Liver (tissue), 9 donors: ENCODE measurements around the gene SH3GL1. TPM values are rescaled to one million over a fixed set of nuclear protein-coding genes. Genes with fewer than 3 reads are reported as not detected.
"Not testable (repeated sequence)": the region's sequence is repeated elsewhere in the genome, so short reads cannot be mapped to it uniquely, and the experiment has no call there.

Experiments
- DNase-seq: peaks from one replicate; pipeline ENCODE4 v3.0.0-alpha.2; 2017; ENCODE audit warnings: low spot score
- H3K27ac ChIP-seq, 2 donors: one replicate each; pipeline ENCODE4 v1.7.0; 2013; ENCODE audit warnings: inconsistent platforms in 2 of 2, low read length in 2 of 2, control low read depth in 1 of 2, low read depth in 1 of 2, mild to moderate bottlenecking in 1 of 2
- H3K27me3 ChIP-seq, 4 donors: one replicate each; pipeline versions ENCODE4 v1.6.1 to v1.7.0; 2013; ENCODE audit warnings: low read length in 3 of 4, inconsistent platforms in 1 of 4, mild to moderate bottlenecking in 1 of 4, moderate library complexity in 1 of 4; ENCODE audit not compliant: control insufficient read depth in 4 of 4, insufficient read depth in 4 of 4
- H3K36me3 ChIP-seq, 4 donors: one replicate each; pipeline versions ENCODE4 v1.6.1 to v1.7.0; 2013; ENCODE audit warnings: low read length in 3 of 4, mild to moderate bottlenecking in 3 of 4, low read depth in 1 of 4, moderate library complexity in 1 of 4; ENCODE audit not compliant: control insufficient read depth in 4 of 4, insufficient read depth in 3 of 4
- H3K4me1 ChIP-seq, 4 donors: one replicate each; pipeline versions ENCODE4 v1.6.1 to v1.7.0; 2013; ENCODE audit warnings: low read length in 3 of 4, mild to moderate bottlenecking in 3 of 4, moderate library complexity in 1 of 4; ENCODE audit not compliant: control insufficient read depth in 4 of 4, insufficient read depth in 4 of 4
- H3K4me3 ChIP-seq, 3 donors: one replicate each; pipeline versions ENCODE4 v1.6.1 to v1.7.0; 2013; ENCODE audit warnings: low read length in 3 of 3, control low read depth in 1 of 3, low read depth in 1 of 3, mild to moderate bottlenecking in 1 of 3
- H3K9ac ChIP-seq, 2 donors: one replicate each; pipeline ENCODE4 v1.7.0; 2013; ENCODE audit warnings: low read length in 2 of 2, mild to moderate bottlenecking in 2 of 2, moderate library complexity in 2 of 2, control low read depth in 1 of 2, low read depth in 1 of 2
- H3K9me3 ChIP-seq, 4 donors: one replicate each; pipeline versions ENCODE4 v1.6.1 to v1.7.0; 2013; ENCODE audit warnings: low read length in 3 of 4; ENCODE audit not compliant: control insufficient read depth in 4 of 4
- EGR1 ChIP-seq, 2 donors: IDR thresholded peaks; 2 replicates each; pipeline ENCODE4 v1.6.1; 2016 to 2018; ENCODE audit warnings: antibody characterized with exemption in 2 of 2, low read depth in 2 of 2
- FOXA1 ChIP-seq: IDR thresholded peaks from 2 replicates; pipeline ENCODE4 v1.6.1; 2016; ENCODE audit warnings: antibody characterized with exemption
- HNF4G ChIP-seq: IDR thresholded peaks from 2 replicates; pipeline ENCODE4 v1.6.1; 2016; ENCODE audit warnings: antibody characterized with exemption
- JUND ChIP-seq, 2 donors: IDR thresholded peaks; 2 replicates each; pipeline ENCODE4 v1.6.1; 2016; ENCODE audit warnings: antibody characterized with exemption in 2 of 2
- NR2F2 ChIP-seq: IDR thresholded peaks from 2 replicates; pipeline ENCODE4 v1.6.1; 2016; ENCODE audit warnings: antibody characterized with exemption
- RAD21 ChIP-seq, 2 donors: IDR thresholded peaks; 2 replicates each; pipeline ENCODE4 v1.6.1; 2016; ENCODE audit warnings: antibody characterized with exemption in 2 of 2, mild to moderate bottlenecking in 2 of 2
- RXRA ChIP-seq, 2 donors: IDR thresholded peaks; 2 replicates each; pipeline ENCODE4 v1.6.1; 2017 to 2018; ENCODE audit warnings: antibody characterized with exemption in 2 of 2, mild to moderate bottlenecking in 1 of 2
- SP1 ChIP-seq: IDR thresholded peaks from 2 replicates; pipeline ENCODE4 v1.6.1; 2018; ENCODE audit warnings: antibody characterized with exemption, mild to moderate bottlenecking
- TAF1 ChIP-seq: conservative IDR thresholded peaks from 2 replicates; pipeline ENCODE4 v1.6.1; 2016; ENCODE audit warnings: antibody characterized with exemption, mild to moderate bottlenecking
- YY1 ChIP-seq: IDR thresholded peaks from 2 replicates; pipeline ENCODE4 v1.6.1; 2016; ENCODE audit warnings: antibody characterized with exemption, mild to moderate bottlenecking
- WGBS: extraction: QIAGEN DNeasy Blood & Tissue Kit; methylation state at CpG from one replicate; pipeline ENCODE4 v1.1.7; 2013; 5-methylcytosine and 5-hydroxymethylcytosine counted together
- polyA plus RNA-seq, 2 donors: library from polyadenylated mRNA; stranded (reverse) in 1 of 2; unstranded in 1 of 2; fragments of 200-250 nt in 1 of 2; fragments of >200 nt in 1 of 2; fragmentation: Nextera tagmentation in 1 of 2; extraction: Ambion mirVana in 1 of 2; gene quantifications; one replicate each; pipeline versions ENCODE4 v1.2.1 to v1.2.3, GENCODE V29; 2013 to 2015
- total RNA-seq, 2 donors: library from RNA; depleted of rRNA; stranded (reverse); fragments of >200 nt; gene quantifications; one replicate each; pipeline ENCODE4 v1.2.3, GENCODE V29; 2014
- TF ChIP-seq, protein P1 (sequence below): IDR thresholded peaks from 2 replicates; pipeline ENCODE4 v1.6.1; 2016; ENCODE audit warnings: antibody characterized with exemption, mild to moderate bottlenecking
- TF ChIP-seq, protein P2 (sequence below): IDR thresholded peaks from 2 replicates; pipeline ENCODE4 v1.6.1; 2016; ENCODE audit warnings: antibody characterized with exemption
- TF ChIP-seq, protein P3 (sequence below): IDR thresholded peaks from 2 replicates; pipeline ENCODE4 v1.6.1; 2016; ENCODE audit warnings: antibody characterized with exemption
- TF ChIP-seq, protein P4 (sequence below): fragments of 150-350 bp; IDR thresholded peaks from 2 replicates; pipeline ENCODE4 v1.5.1; 2017; ENCODE audit warnings: improper control_type of control experiment, low read depth, low read length; ENCODE audit not compliant: missing input control
- TF ChIP-seq, protein P5 (sequence below): IDR thresholded peaks from 2 replicates; pipeline ENCODE4 v1.6.1; 2016; ENCODE audit warnings: antibody characterized with exemption
- donor health status: healthy.
- donor health status: healthy.
- donor health status: healthy.
- donor health status: healthy.
- donor health status: healthy.

Gene SH3GL1
- total and polyA plus RNA-seq, 4 donors, result 16.5 to 27.8 (median 18.2) TPM

DNA sequence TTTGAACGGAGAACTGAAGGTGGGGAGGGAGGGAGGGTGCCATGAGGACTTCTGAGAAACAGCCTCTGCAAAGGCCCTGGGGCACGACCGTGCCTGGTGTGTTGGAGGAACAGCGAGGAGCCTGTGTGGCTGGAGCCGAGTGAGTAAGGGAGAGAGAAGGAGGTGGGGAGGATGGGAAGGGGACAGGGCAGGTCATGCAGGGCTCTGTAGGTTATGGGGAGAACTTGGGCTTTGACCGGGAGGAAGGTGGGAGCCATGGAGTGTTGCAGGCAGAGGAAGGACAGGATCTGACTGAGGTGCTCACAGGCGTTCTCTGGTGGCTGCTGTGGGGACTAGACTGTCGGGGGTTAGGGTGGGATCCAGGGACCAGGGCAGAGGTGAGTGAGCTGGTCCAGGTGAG, 50.2 kb downstream of the SH3GL1 start:
- DNase-seq, result no peak
- no peaks in the 10 kb centered on the region for H3K9me3 ChIP-seq
- H3K4me3 ChIP-seq, result no peak overlapping the region
- H3K27ac ChIP-seq, result no peak overlapping the region
- no peaks in the 10 kb centered on the region for H3K27me3 ChIP-seq
- peaks cover 3 to 15% (median 10%) of the 10 kb centered on the region in 4 donors for H3K4me1 ChIP-seq
- peaks cover 0 to 2% (median 0%) of the 10 kb centered on the region in 4 donors for H3K36me3 ChIP-seq
- no peak overlapping the region for H3K9ac ChIP-seq
- WGBS, result 96% methylated on average over 8 of the region's 8 CpGs
- TF ChIP-seq, protein P1, sequence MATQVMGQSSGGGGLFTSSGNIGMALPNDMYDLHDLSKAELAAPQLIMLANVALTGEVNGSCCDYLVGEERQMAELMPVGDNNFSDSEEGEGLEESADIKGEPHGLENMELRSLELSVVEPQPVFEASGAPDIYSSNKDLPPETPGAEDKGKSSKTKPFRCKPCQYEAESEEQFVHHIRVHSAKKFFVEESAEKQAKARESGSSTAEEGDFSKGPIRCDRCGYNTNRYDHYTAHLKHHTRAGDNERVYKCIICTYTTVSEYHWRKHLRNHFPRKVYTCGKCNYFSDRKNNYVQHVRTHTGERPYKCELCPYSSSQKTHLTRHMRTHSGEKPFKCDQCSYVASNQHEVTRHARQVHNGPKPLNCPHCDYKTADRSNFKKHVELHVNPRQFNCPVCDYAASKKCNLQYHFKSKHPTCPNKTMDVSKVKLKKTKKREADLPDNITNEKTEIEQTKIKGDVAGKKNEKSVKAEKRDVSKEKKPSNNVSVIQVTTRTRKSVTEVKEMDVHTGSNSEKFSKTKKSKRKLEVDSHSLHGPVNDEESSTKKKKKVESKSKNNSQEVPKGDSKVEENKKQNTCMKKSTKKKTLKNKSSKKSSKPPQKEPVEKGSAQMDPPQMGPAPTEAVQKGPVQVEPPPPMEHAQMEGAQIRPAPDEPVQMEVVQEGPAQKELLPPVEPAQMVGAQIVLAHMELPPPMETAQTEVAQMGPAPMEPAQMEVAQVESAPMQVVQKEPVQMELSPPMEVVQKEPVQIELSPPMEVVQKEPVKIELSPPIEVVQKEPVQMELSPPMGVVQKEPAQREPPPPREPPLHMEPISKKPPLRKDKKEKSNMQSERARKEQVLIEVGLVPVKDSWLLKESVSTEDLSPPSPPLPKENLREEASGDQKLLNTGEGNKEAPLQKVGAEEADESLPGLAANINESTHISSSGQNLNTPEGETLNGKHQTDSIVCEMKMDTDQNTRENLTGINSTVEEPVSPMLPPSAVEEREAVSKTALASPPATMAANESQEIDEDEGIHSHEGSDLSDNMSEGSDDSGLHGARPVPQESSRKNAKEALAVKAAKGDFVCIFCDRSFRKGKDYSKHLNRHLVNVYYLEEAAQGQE, result no peak
- TF ChIP-seq SP1 (no peak), RXRA (IDR thresholded peaks at IDR 0.05) (no peak), TAF1 (no peak), YY1 (no peak), RAD21 (IDR thresholded peaks at IDR 0.05) (no peak), HNF4G (no peak), FOXA1 (no peak), EGR1 (IDR thresholded peaks at IDR 0.05; ENCODE audit: low read depth in 2 of 2) (no peak), JUND (IDR thresholded peaks at IDR 0.05) (no peak), NR2F2 (no peak)
- TF ChIP-seq, protein P2, sequence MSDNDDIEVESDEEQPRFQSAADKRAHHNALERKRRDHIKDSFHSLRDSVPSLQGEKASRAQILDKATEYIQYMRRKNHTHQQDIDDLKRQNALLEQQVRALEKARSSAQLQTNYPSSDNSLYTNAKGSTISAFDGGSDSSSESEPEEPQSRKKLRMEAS, result no peak
- TF ChIP-seq, protein P3, sequence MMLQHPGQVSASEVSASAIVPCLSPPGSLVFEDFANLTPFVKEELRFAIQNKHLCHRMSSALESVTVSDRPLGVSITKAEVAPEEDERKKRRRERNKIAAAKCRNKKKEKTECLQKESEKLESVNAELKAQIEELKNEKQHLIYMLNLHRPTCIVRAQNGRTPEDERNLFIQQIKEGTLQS, result no peak
- TF ChIP-seq, protein P4, sequence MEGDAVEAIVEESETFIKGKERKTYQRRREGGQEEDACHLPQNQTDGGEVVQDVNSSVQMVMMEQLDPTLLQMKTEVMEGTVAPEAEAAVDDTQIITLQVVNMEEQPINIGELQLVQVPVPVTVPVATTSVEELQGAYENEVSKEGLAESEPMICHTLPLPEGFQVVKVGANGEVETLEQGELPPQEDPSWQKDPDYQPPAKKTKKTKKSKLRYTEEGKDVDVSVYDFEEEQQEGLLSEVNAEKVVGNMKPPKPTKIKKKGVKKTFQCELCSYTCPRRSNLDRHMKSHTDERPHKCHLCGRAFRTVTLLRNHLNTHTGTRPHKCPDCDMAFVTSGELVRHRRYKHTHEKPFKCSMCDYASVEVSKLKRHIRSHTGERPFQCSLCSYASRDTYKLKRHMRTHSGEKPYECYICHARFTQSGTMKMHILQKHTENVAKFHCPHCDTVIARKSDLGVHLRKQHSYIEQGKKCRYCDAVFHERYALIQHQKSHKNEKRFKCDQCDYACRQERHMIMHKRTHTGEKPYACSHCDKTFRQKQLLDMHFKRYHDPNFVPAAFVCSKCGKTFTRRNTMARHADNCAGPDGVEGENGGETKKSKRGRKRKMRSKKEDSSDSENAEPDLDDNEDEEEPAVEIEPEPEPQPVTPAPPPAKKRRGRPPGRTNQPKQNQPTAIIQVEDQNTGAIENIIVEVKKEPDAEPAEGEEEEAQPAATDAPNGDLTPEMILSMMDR, result no peak
- TF ChIP-seq, protein P5, sequence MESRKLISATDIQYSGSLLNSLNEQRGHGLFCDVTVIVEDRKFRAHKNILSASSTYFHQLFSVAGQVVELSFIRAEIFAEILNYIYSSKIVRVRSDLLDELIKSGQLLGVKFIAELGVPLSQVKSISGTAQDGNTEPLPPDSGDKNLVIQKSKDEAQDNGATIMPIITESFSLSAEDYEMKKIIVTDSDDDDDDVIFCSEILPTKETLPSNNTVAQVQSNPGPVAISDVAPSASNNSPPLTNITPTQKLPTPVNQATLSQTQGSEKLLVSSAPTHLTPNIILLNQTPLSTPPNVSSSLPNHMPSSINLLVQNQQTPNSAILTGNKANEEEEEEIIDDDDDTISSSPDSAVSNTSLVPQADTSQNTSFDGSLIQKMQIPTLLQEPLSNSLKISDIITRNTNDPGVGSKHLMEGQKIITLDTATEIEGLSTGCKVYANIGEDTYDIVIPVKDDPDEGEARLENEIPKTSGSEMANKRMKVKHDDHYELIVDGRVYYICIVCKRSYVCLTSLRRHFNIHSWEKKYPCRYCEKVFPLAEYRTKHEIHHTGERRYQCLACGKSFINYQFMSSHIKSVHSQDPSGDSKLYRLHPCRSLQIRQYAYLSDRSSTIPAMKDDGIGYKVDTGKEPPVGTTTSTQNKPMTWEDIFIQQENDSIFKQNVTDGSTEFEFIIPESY, result no peak

DNA sequence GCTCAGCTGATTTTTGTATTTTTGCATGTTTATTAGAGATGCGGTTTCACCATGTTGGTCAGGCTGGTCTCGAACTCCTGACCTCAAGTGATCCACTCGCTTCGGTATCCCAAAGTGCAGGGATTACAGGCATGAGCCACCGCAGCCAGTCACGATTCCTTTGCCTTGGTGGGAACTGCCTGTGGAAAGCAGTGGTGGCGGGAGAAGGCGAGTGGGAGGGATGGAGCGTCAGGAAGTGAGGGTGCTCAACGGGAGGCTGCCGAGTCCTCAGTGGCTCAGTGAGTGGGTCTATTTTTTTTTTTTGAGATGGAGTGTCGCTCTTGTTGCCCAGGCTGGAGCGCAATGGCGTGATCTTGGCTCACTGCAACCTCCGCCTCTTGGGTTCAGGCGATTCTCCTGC, 51.1 kb downstream of the SH3GL1 start:
- not testable (repeated sequence) for H3K27me3 ChIP-seq, H3K4me3 ChIP-seq, H3K9ac ChIP-seq, H3K27ac ChIP-seq, H3K36me3 ChIP-seq, H3K9me3 ChIP-seq, DNase-seq
- peaks cover 3 to 21% (median 14%) of the 10 kb centered on the region in 4 donors for H3K4me1 ChIP-seq
- 96% methylated on average over 16 of the region's 16 CpGs for WGBS
